Activated naive CD8-positive, alpha-beta T cell treated with anti-CD3 and anti-CD28 coated beads for 36 hours (primary cell): Measurements from ENCODE around the gene MLXIP. TPM values are rescaled to one million over a fixed set of nuclear protein-coding genes. Genes with fewer than 3 reads are reported as not detected.
"Not testable (repeated sequence)": the region's sequence is repeated elsewhere in the genome, so short reads cannot be mapped to it uniquely, and the experiment has no call there.

Source experiments
- DNase-seq: peaks from one replicate; pipeline ENCODE4 v3.0.0; 2021
- H3K27ac Mint-ChIP-seq: one replicate; pipeline ENCODE4 v1.8.0; 2022; ENCODE audit warnings: mild to moderate bottlenecking, moderate library complexity, mixed read lengths
- H3K27me3 Mint-ChIP-seq: one replicate; pipeline ENCODE4 v1.8.0; 2022; ENCODE audit warnings: mild to moderate bottlenecking, mixed read lengths
- H3K36me3 Mint-ChIP-seq: one replicate; pipeline ENCODE4 v1.8.0; 2021; ENCODE audit warnings: mild to moderate bottlenecking, mixed read lengths
- H3K4me1 Mint-ChIP-seq: one replicate; pipeline ENCODE4 v1.8.0; 2021; ENCODE audit warnings: mixed read lengths
- H3K4me3 Mint-ChIP-seq: one replicate; pipeline ENCODE4 v1.8.0; 2022; ENCODE audit warnings: mild to moderate bottlenecking, moderate library complexity, mixed read lengths
- H3K9me3 Mint-ChIP-seq: one replicate; pipeline ENCODE4 v1.8.0; 2022; ENCODE audit warnings: mixed read lengths
- total RNA-seq, 2 experiments: library from RNA; stranded (reverse); gene quantifications; one replicate each; pipeline ENCODE4 v1.2.3, GENCODE V29; 2021

MLXIP gene
- total RNA-seq, 2 experiments from 2014 or later = 29.0 to 30.1 TPM

DNA sequence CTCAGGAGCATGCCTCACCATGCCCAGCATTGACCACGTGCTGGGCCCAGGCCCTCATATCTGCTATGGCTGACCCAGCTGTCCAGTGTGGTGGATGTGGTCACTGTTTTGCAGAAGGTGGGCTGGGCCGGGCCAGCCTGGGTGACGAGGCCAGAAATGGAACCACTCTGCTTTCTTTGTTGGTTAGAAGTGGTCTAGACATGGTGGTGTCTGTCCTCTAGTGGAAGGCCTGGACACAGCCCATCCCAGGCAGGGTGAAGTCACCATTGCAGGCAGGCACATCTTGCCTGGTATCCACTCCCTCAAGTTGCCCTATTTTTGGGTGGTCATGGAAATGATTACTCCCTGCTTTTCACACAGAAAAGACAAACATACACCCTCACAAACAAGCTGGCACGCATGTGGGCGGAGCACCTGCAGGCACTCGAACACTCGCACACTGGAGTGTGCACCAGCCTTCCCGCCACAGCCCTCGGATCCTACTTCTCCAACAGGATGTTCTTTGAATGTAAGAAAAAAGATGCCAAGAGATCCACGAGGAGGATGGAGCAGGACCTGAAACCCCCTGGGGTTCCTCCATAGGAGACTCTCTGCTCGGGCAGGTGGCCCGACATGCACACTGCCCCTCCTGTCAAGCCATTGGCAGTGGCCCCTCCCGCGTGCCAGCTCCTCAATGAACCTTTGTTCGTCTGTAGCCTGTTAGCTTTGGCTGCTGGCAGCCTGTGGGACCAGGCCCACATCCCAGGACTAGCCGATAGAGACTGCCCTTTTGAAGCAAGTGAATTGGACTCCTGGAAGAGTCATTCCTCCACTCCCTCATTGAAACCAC lies 38.4 kb downstream of the MLXIP start:
- H3K4me3 Mint-ChIP-seq = no peak overlapping the region
- H3K9me3 Mint-ChIP-seq = no peaks in the 10 kb centered on the region
- H3K27me3 Mint-ChIP-seq = no peaks in the 10 kb centered on the region
- H3K4me1 Mint-ChIP-seq = peaks cover 32% of the 10 kb centered on the region
- peaks cover 2% of the 10 kb centered on the region for H3K36me3 Mint-ChIP-seq
- H3K27ac Mint-ChIP-seq = no peak overlapping the region
- no peak for DNase-seq

DNA sequence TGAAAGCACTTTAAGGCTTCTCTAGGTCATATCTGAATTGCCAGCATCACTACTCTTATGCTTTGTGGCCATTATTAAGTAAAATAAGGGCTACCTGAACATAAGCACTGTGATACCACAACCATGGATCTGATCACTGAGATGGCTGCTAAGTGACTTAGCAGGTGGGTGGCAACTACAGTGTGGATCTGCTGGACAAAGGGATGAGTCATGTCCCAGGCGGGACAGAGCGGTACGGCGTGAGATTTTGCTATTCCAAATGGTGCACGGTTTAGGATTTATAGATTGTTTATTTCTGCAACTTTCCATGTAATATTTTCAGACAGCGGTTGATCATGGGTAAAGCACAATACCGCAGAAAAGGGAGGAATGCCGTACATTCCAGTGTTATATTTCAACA lies 39.4 kb downstream of the MLXIP start:
- no peaks in the 10 kb centered on the region for H3K27me3 Mint-ChIP-seq

DNA sequence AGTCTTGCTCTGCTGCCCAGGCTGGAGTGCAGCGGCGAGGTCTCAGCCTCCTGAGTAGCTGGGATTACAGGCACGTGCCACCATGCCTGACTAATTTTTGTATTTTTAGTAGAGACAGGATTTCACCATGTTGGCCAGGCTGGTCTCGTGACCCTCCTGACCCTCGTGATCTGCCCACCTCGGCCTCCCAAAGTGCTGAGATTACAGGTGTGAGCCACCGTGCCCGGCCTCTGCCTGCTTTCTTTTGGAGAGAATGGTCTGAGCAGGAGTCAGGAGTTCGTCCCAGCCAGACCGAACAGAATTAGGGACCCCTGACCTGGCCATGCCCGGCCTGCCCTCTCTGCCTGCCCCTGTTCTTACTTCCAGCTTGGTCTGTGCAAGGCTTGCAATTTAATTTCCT lies 42.8 kb downstream of the MLXIP start:
- H3K27ac Mint-ChIP-seq = peak overlapping the region; percentile 79
- H3K4me1 Mint-ChIP-seq = peaks cover 50% of the 10 kb centered on the region
- not testable (repeated sequence) for H3K4me3 Mint-ChIP-seq, H3K36me3 Mint-ChIP-seq, H3K27me3 Mint-ChIP-seq, DNase-seq, H3K9me3 Mint-ChIP-seq

More for the DNA sequence above, 39.4 kb downstream of the MLXIP start:
- no peak for DNase-seq
- Mint-ChIP-seq H3K36me3 (peaks cover 2% of the 10 kb centered on the region), H3K9me3 (no peaks in the 10 kb centered on the region), H3K4me3 (no peak overlapping the region), H3K4me1 (peaks cover 39% of the 10 kb centered on the region), H3K27ac (no peak overlapping the region)

DNA sequence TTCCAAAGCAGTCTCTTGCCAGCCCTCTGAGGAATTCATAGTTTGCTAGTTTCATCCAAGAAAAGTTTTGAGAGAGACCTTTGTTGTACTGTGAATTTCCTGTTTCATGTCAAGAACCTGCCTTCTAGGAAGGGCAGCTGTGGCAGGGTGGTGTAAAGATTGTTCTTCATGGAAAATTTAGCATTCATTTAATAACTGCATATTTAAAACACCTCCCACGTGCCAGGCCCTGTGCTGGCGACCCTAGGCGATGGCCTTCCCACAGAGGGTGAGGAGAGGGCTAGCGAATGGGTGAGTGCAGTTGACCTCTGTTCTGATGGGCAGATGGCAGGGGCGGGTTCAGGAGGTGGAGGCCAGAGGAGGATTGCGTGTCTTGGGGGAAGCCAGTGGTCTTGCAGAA lies 43.2 kb downstream of the MLXIP start:
- Mint-ChIP-seq H3K27me3 (no peaks in the 10 kb centered on the region), H3K9me3 (no peaks in the 10 kb centered on the region), H3K36me3 (peaks cover 2% of the 10 kb centered on the region), H3K4me1 (peaks cover 51% of the 10 kb centered on the region), H3K27ac (peak overlapping the region; percentile 79), H3K4me3 (no peak overlapping the region)
- DNase-seq = no peak

DNA sequence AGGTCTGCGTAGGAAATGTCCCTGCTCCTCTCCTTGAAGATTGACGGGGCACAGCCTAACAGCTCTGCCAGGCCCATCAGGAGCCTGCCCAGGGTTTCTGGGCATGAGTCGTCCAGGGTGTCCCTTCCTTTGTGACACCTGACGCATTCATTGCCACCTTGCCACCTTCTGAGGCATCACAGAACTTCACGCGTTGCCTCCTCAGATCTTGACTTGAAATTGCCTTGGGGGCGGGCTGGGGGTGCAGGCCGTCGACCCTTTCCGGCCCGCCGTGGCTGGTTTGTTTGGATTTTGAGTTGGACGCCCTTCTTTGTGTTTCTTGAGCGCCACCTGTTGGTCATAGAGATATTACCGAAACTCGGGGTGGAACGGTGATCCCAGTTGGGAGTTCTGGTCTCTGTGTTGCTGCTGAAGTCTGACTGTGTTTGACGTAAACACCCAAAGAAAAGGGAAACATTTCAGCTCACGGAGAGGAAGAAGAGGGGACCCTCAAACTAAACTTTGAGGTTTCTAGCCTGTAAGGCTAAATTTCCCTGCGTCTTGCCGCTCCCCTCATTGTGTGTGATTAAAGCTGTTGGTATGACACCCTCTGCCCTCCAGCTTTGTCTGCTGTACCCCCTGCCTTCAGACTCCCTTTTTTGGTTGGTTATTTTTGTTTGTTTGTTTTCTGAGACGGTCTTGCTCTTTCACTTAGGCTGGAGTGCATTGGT lies 44.6 kb downstream of the MLXIP start:
- H3K36me3 Mint-ChIP-seq = no peaks in the 10 kb centered on the region
- no peaks in the 10 kb centered on the region for H3K27me3 Mint-ChIP-seq
- peak overlapping the region; percentile 44 for H3K4me3 Mint-ChIP-seq
- H3K27ac Mint-ChIP-seq = peak overlapping the region; percentile 72
- H3K4me1 Mint-ChIP-seq = peaks cover 46% of the 10 kb centered on the region
- no peaks in the 10 kb centered on the region for H3K9me3 Mint-ChIP-seq
- DNase-seq = peak; percentile 69

DNA sequence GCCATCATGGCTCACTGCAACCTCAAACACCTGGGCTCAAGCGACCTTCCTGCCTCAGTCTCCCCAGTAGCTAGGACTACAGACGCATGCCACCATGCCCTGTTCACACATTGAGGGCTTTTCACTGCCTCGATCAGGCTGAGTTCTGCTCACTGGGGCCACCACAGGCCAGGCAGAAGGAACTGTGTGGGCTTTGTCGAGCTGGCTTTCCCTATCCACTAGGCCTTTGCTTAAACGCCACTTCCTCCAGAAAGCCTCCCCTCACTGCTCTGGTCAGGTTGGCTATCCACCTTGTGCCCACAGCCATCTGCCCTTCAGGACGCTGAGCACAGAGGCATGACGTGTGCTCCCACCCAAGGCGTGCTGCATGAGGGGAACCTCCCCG lies 45.2 kb downstream of the MLXIP start:
- Mint-ChIP-seq H3K4me1 (peaks cover 46% of the 10 kb centered on the region), H3K4me3 (no peak overlapping the region), H3K27me3 (no peaks in the 10 kb centered on the region), H3K27ac (no peak overlapping the region), H3K9me3 (no peaks in the 10 kb centered on the region), H3K36me3 (no peaks in the 10 kb centered on the region)
- DNase-seq = no peak

DNA sequence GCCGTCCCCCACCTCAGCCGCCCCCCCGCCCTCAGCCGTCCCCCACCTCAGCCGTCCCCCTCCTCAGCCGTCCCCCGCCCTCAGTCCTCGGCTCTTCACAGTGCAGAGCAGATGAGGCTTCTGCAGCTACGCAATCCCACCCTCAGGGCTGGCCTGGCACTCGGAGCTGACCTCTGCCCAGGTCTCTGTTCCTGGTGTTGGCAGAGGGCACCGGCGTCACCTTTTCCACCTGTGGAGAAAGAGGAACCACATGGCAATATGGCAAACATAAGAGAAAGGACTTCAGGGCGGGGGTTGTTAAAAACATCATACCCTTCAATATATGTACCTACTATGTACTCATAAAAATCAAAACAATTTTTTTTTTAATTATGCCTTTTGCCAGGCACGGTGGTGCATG lies 45.8 kb downstream of the MLXIP start:
- Mint-ChIP-seq H3K27me3 (no peaks in the 10 kb centered on the region), H3K9me3 (no peaks in the 10 kb centered on the region), H3K27ac (no peak overlapping the region), H3K36me3 (no peaks in the 10 kb centered on the region), H3K4me1 (peaks cover 46% of the 10 kb centered on the region), H3K4me3 (no peak overlapping the region)
- DNase-seq = no peak

DNA sequence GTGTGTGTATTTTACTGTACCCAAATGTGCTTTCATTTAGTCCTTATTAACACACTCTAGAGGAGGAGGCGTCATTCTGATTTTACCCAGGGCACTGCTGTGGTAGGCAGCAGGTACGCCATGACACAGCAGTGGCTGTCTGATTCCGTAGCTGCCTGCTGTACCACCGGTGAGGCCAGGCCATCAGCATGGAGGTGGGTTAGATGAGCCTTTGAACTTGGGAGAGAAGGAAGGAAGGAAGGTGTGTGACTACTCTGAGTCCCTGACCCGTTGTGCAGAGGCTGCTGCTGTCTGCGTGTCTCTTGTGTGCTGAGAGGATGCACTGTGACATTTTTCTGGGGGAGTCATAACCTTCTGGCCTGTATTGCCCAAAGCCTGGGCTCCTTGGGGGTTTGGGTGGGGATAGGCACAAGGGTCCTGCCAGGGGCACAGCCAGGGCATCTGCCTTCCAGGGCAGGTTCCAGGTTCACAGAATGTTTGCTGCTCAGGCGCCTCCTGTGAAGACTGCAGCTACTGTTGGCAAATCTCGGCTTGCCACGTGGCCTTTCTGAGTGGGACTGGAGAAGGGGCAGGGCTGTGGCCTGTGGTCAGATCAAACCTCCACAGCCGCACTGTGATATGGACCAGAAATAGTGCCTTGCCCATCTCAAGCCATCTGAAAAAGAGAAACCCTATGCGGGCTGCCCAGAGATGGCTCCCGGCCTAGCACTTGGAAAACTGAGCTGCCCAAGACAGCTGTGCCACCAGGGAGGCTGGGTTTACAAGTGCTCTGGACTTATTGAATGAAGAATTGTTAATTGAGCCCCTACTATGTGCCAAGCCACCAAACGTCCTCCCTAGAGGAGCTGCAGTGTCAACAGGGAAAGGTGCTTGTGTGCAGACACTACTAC lies 47.1 kb downstream of the MLXIP start:
- H3K36me3 Mint-ChIP-seq = no peaks in the 10 kb centered on the region
- no peaks in the 10 kb centered on the region for H3K27me3 Mint-ChIP-seq
- H3K27ac Mint-ChIP-seq = peak overlapping the region; percentile 81
- peaks cover 39% of the 10 kb centered on the region for H3K4me1 Mint-ChIP-seq
- H3K4me3 Mint-ChIP-seq = no peak overlapping the region
- DNase-seq = no peak
- H3K9me3 Mint-ChIP-seq = no peaks in the 10 kb centered on the region

DNA sequence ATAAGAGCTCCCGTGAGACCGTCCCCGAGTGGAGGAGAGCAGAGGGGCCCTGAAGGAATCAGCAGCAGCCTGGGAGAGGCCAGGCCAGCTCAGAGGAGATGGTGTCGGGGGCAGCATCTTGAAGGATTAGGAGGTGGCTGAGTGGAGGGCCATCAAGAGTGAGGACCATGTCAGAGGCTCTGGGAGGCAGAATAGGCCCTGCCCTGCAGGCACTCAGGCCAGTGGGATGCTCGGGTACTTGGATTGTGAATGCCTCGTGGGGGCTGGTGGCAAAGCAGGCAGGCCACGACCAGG lies 47.7 kb downstream of the MLXIP start:
- H3K4me3 Mint-ChIP-seq = no peak overlapping the region
- no peak for DNase-seq
- no peaks in the 10 kb centered on the region for H3K36me3 Mint-ChIP-seq
- no peaks in the 10 kb centered on the region for H3K27me3 Mint-ChIP-seq
- H3K27ac Mint-ChIP-seq = peak overlapping the region; percentile 81
- peaks cover 38% of the 10 kb centered on the region for H3K4me1 Mint-ChIP-seq
- H3K9me3 Mint-ChIP-seq = no peaks in the 10 kb centered on the region

DNA sequence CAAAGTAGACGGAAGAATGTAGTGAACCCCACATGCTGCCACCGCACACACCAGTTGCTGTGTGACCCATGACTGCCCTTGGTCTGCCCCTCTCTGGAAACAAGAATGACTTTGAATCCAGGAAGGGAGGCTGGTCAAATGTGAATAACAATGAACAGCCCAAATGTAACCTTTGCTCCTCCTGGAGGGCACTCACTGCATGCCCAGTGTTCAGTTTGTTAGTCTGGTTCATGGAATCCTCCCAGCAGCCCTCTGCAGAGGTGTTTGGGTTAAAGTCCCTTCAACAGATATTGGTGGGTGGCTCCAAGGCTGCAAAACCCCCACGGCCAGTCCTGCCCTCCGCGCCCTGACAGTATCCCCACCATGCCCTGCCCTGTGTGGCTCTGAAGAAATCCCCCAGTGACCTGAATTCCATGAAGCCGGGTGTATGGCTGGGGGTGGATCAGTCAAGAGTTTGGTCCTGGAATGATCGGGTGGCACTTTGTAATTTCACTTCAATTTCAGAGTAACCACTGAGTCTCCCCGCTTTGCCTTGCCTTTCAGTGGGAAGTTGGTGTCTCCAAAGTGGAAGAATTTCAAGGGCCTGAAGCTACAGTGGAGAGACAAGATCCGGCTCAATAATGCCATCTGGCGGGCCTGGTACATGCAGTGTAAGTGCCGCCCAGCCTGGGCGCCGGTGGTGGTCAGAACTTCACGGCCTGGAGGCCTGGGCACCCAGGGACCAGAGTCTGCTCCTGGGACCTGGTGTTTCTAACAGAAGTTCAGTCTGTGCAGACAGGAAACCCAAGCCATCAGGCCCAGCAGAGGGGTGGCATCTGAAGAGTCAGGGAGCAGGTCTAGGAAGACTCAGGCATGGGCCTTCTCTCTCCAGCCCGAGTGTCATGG lies 48.4 kb downstream of the MLXIP start:
- Mint-ChIP-seq H3K27ac (peak overlapping the region; percentile 81), H3K4me1 (peaks cover 31% of the 10 kb centered on the region), H3K4me3 (no peak overlapping the region), H3K27me3 (no peaks in the 10 kb centered on the region), H3K9me3 (no peaks in the 10 kb centered on the region), H3K36me3 (no peaks in the 10 kb centered on the region)
- no peak for DNase-seq

DNA sequence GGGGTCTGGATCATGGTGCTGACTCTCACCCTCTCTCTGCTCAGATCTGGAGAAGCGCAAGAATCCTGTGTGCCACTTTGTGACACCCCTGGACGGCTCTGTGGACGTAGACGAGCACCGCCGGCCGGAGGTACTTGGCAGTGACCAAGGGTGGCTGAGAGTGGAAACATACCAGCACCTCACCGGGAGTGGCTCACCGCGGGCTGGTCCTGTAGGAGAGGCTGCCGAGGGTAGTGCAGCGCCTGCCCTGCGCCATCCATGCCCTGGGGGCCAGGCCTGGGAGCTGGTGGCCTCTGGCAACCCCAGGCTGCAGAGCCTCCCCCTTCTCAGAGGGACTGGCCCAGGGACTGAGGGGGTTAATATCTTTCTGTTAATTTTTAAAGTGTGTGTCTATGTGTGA lies 49.3 kb downstream of the MLXIP start:
- Mint-ChIP-seq H3K9me3 (no peaks in the 10 kb centered on the region), H3K27ac (no peak overlapping the region), H3K4me3 (no peak overlapping the region), H3K27me3 (no peaks in the 10 kb centered on the region), H3K36me3 (no peaks in the 10 kb centered on the region), H3K4me1 (peaks cover 23% of the 10 kb centered on the region)
- no peak for DNase-seq

DNA sequence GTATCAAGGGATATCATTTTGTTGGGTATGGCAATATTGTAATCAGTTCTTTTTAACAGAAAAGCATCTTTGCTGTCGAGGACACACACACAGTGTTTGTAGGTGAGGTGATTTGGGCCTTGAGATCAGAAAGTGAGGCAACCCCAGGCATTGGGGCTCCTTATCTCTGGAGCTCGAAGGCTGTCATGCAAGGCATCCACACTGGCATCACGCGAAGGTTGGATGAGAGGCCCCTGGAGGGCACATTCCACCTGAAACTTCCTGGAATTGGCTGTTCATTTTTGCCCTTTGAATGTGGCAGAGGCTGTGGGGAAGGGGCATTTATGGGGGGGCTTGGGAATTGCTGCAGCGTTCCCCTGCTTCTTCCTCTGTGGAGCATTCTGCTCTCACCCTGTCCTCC lies 49.9 kb downstream of the MLXIP start:
- no peak overlapping the region for H3K27ac Mint-ChIP-seq
- H3K9me3 Mint-ChIP-seq = no peaks in the 10 kb centered on the region
- H3K4me3 Mint-ChIP-seq = no peak overlapping the region

DNA sequence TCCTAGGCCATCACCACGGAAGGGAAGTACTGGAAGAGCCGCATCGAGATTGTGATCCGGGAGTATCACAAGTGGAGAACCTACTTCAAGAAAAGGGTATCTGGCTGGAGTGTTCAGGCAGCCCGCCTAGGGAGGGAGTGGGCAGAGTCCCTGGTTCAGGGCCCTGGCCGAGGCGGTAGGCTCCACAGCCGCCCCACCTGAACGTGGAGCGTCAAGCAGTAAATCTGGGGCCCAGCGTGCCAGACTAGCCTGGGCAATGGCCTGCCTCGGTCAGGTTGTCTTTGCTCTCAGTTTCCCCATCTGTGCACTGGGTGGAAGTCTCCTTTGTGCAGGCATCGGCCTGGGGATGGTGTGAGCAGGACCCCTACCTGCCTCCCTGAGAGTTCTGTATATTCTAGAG lies 50.6 kb downstream of the MLXIP start:
- Mint-ChIP-seq H3K27ac (no peak overlapping the region), H3K27me3 (no peaks in the 10 kb centered on the region), H3K36me3 (peaks cover 10% of the 10 kb centered on the region), H3K9me3 (no peaks in the 10 kb centered on the region), H3K4me1 (peaks cover 15% of the 10 kb centered on the region), H3K4me3 (no peak overlapping the region)
- DNase-seq = no peak

More for the DNA sequence above, 49.9 kb downstream of the MLXIP start:
- no peak for DNase-seq
- Mint-ChIP-seq H3K36me3 (peaks cover 5% of the 10 kb centered on the region), H3K27me3 (no peaks in the 10 kb centered on the region), H3K4me1 (peaks cover 18% of the 10 kb centered on the region)

DNA sequence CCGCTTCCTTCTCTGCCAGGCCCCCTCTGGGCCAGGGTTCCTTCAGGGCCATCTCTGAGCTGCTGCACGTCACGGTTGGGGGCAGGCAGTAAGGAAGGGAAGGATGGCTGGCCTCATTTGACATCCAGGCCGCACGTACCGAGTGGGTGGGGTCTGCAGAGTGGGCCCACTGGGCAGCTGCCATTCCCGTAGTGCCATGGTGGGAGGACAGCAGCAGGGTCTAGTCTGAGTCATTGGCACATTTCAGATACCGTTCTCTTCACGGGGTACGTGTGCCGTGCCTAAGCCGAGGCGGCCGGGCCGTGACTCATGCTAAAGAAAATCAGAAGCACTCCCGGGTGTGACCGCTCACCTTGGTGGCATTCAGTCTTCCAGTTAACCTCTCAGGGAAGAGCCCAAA lies 51.6 kb downstream of the MLXIP start:
- H3K4me3 Mint-ChIP-seq = no peak overlapping the region
- DNase-seq = no peak
- peaks cover 10% of the 10 kb centered on the region for H3K36me3 Mint-ChIP-seq
- H3K27ac Mint-ChIP-seq = no peak overlapping the region
- no peaks in the 10 kb centered on the region for H3K9me3 Mint-ChIP-seq
- no peaks in the 10 kb centered on the region for H3K27me3 Mint-ChIP-seq
- peaks cover 14% of the 10 kb centered on the region for H3K4me1 Mint-ChIP-seq
